RWPE2 (cell line): ENCODE data around the gene RPS21.

Source experiments
- ATAC-seq: fragments of 200-7000 bp; cut with Tn5 transposase; 3 replicates; pipeline ENCODE4 v1.9.1; 2021; ENCODE audit warnings: low read depth
- DNase-seq: peaks from one replicate; pipeline ENCODE4 v3.0.0-alpha.2; 2020; ENCODE audit warnings: low spot score
- H3K27ac ChIP-seq: fragments of 450-650 bp; 2 replicates; pipeline ENCODE4 v1.5.1; 2017; ENCODE audit warnings: mild to moderate bottlenecking; ENCODE audit not compliant: poor library complexity, severe bottlenecking
- H3K27me3 ChIP-seq: fragments of 250-450 bp; sonication (Bioruptor Pico); 2 replicates; pipeline ENCODE4 v1.5.1; 2021; ENCODE audit warnings: mild to moderate bottlenecking, moderate library complexity; ENCODE audit not compliant: insufficient read depth, poor library complexity, severe bottlenecking
- H3K36me3 ChIP-seq: fragments of 250-450 bp; sonication (Bioruptor Pico); 2 replicates; pipeline ENCODE4 v1.5.1; 2020; ENCODE audit warnings: low read depth, mild to moderate bottlenecking, moderate library complexity
- H3K4me1 ChIP-seq: fragments of 250-450 bp; sonication (Bioruptor Pico); 2 replicates; pipeline ENCODE4 v1.5.1; 2021; ENCODE audit warnings: mild to moderate bottlenecking, moderate library complexity; ENCODE audit not compliant: insufficient read depth, poor library complexity, severe bottlenecking
- H3K4me3 ChIP-seq: fragments of 250-450 bp; sonication (Bioruptor Pico); 2 replicates; pipeline ENCODE4 v1.5.1; 2021; ENCODE audit warnings: mild to moderate bottlenecking, moderate library complexity; ENCODE audit not compliant: severe bottlenecking
- H3K9me3 ChIP-seq: fragments of 250-450 bp; sonication (Bioruptor Pico); 2 replicates; pipeline ENCODE4 v1.5.1; 2021; ENCODE audit warnings: mild to moderate bottlenecking, moderate library complexity; ENCODE audit not compliant: severe bottlenecking
- TF ChIP-seq, protein P1 (sequence below): fragments of 450-650 bp; IDR thresholded peaks from one replicate; pipeline ENCODE4 v1.5.1; 2017; ENCODE audit warnings: mild to moderate bottlenecking, moderate library complexity; ENCODE audit not compliant: poor library complexity, severe bottlenecking

The RPS21 gene

GRCh38 chr20:62365814-62366369 is 21.0 kb upstream of the RPS21 start:
- Histone ChIP-seq H3K4me1 (peaks cover 76% of the 10 kb centered on the region), H3K27ac (peak overlapping the region; percentile 99), H3K27me3 (no peaks in the 10 kb centered on the region), H3K4me3 (peak overlapping the region; percentile 98), H3K9me3 (no peaks in the 10 kb centered on the region), H3K36me3 (peaks cover 52% of the 10 kb centered on the region)
- TF ChIP-seq, protein P1, sequence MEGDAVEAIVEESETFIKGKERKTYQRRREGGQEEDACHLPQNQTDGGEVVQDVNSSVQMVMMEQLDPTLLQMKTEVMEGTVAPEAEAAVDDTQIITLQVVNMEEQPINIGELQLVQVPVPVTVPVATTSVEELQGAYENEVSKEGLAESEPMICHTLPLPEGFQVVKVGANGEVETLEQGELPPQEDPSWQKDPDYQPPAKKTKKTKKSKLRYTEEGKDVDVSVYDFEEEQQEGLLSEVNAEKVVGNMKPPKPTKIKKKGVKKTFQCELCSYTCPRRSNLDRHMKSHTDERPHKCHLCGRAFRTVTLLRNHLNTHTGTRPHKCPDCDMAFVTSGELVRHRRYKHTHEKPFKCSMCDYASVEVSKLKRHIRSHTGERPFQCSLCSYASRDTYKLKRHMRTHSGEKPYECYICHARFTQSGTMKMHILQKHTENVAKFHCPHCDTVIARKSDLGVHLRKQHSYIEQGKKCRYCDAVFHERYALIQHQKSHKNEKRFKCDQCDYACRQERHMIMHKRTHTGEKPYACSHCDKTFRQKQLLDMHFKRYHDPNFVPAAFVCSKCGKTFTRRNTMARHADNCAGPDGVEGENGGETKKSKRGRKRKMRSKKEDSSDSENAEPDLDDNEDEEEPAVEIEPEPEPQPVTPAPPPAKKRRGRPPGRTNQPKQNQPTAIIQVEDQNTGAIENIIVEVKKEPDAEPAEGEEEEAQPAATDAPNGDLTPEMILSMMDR, result no peak
- DNase-seq (peak; percentile 100), ATAC-seq (peak; percentile 54)

DNA sequence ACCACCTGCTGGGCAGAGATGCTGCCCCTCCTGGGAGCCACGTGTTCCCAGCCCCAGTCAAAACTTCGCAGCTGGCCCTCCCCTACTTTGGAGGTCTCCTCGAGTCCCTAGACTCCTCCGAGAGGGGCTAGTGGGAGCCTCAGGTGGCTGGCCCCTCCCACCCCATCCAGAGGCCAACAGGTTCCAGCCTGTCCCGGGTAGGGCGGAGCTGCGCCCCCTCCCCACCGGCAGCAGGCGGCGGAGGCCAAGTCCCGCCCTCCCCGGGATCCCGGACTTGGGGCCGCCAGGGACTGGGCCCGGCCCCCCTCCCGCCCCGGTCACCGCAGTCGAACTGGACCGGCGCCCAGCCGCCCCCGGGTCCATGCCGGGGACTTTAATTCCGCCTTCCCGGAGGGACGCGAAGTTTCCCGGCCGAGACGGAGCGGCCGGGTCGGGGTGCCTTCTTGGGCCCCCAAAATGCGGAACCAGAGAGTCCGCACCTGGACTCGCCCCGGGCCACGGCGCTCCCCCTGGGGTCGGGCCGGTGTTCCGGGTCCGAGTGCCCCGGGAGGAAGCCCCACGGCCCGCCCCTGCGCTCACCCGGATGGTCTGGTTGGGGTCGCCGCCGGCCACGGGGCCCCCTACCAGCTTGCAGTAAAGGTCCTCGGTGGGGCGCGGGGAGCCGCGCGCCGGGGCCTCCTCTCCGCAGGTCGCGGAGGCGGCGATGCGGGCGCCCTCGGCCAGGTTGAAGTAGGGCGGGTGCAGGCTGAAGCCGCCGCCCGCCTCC is 20.4 kb upstream of the RPS21 start:
- peaks cover 70% of the 10 kb centered on the region for H3K4me1 ChIP-seq
- ATAC-seq (peak; percentile 8), DNase-seq (peak; percentile 95)
- TF ChIP-seq, protein P1, result no peak
- peak overlapping the region; percentile 98 for H3K4me3 ChIP-seq
- peak overlapping the region; percentile 99 for H3K27ac ChIP-seq
- peaks cover 45% of the 10 kb centered on the region for H3K36me3 ChIP-seq
- no peaks in the 10 kb centered on the region for H3K9me3 ChIP-seq
- no peaks in the 10 kb centered on the region for H3K27me3 ChIP-seq

DNA sequence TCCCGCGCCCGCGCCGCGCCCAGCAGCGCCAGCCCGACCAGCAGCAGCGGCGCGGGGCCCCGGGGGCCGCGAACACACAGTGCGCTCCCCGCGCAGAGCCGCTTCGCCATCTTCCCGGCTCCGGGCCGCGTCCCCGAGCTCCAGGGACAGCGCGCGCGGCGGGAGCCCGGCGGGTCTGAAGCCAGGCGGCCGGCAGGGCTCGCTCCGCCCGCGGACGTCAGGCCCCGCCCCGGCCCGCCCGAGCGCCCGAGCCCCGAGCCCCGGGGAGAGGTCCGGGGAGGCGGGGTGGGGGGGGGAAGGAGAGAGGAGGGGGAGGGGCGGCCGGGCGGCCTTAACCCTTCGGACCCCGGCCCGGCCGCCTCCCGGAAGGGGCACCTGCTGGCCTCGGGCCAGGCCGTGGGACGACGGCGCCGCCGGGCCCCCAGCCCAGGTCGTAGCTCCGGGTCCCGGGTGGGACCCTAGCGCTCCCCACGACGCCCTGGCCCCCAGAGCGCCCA is 19.7 kb upstream of the RPS21 start, which contains the start of gene LAMA5:
Gene LAMA5, minus strand, starts transcription at position 177 of the 497 bp plus-strand sequence. Its CDS starts 67 bp downstream, at position 110.
- peak; percentile 88 for DNase-seq
- H3K36me3 ChIP-seq, result peaks cover 39% of the 10 kb centered on the region
- H3K4me3 ChIP-seq, result peak within 1 kb of the TSS; percentile 98
- peak within 1 kb of the TSS; percentile 99 for H3K27ac ChIP-seq
- TF ChIP-seq, protein P1, result no peak
- no peaks in the 10 kb centered on the region for H3K9me3 ChIP-seq
- no peak for ATAC-seq
- peaks cover 63% of the 10 kb centered on the region for H3K4me1 ChIP-seq
- no peaks in the 10 kb centered on the region for H3K27me3 ChIP-seq

DNA sequence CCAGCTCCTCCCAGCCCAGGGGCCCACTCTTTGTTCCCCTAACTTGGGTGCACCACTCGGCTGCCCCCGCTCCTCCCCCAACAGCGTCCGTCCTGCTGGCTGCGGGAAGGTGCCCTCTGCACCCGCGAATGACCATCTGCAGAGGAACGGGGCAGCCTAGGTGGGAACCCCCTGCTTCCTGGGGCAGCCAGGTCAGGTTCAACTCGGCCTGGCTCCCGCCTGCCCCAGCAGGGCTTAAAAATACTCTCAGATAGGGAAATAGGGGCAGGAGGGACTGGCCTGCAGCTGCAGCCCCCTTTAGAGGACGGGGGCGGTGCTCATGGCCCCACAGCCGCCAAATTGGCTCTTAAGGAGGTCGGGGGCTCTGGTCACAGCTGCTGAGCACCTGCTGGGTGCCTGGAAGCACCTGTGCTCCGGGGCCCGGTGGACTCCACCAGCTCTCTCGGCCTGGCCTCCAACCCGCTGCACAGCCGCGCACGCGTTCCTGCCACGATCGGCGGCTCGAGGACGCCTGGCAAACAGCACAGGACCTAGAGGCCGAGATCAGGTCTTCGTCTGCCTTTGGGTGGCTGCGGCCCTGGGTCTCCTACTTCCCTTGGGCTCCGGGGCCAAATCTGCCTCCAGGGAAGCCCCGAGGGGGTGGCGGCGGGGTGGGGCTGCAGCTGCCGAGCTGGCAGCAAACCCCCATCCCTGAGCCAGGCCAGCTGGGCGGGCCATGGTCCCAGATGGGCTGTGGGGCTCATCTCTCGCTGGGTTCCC is 19.1 kb upstream of the RPS21 start:
- ATAC-seq, result no peak
- Histone ChIP-seq H3K4me1 (peaks cover 57% of the 10 kb centered on the region), H3K36me3 (peaks cover 32% of the 10 kb centered on the region), H3K27ac (peak overlapping the region; percentile 99), H3K4me3 (peak overlapping the region; percentile 98), H3K9me3 (no peaks in the 10 kb centered on the region), H3K27me3 (no peaks in the 10 kb centered on the region)
- TF ChIP-seq, protein P1, result no peak
- DNase-seq, result peak; percentile 93
